ENCODE results near the gene CMPK2.

CMPK2 gene

DNA sequence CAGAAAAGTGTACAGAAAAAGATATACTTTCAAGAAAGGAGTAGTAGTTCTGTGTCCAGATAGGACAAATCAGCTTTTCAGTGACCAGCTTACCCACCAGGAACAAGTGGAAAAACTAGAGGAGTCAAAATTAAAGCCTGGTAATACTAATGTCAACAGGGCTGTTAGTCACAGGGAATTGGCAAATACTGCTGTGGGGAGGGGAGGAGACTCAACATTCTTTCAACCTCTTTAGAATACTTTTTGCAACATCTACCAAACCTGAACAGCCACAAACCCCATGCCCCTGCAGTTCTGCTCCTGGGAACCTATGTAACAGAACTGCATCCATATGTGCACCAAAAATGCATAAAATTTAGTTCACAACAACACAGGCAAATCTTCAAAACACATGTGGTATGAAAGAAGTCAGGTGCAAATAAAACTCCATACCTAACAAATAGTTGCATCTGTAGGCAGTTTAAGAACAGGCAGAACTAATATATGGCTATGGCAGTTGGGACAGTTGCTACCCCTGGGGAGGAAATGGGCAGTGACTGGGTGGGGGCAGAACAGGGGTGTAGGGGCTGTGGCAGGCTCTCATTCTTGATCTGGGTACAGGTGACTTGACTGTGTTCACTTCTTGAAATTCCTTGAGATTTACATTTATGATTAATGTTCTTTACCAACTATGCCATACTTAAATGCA, 9.7 kb downstream of the CMPK2 start:
- H3K79me2 ChIP-seq (ENCODE audit: insufficient read depth, low read depth), result no peaks in the 10 kb centered on the region
- H3K4me3 ChIP-seq (IDR thresholded peaks at IDR 0.05; ENCODE audit: insufficient read depth, low read depth, low read length), result no peak overlapping the region
- H3K9ac ChIP-seq, result no peak overlapping the region
- no peaks in the 10 kb centered on the region for H3K27me3 ChIP-seq (ENCODE audit: insufficient read depth, low read depth)
- TF ChIP-seq, protein P1, sequence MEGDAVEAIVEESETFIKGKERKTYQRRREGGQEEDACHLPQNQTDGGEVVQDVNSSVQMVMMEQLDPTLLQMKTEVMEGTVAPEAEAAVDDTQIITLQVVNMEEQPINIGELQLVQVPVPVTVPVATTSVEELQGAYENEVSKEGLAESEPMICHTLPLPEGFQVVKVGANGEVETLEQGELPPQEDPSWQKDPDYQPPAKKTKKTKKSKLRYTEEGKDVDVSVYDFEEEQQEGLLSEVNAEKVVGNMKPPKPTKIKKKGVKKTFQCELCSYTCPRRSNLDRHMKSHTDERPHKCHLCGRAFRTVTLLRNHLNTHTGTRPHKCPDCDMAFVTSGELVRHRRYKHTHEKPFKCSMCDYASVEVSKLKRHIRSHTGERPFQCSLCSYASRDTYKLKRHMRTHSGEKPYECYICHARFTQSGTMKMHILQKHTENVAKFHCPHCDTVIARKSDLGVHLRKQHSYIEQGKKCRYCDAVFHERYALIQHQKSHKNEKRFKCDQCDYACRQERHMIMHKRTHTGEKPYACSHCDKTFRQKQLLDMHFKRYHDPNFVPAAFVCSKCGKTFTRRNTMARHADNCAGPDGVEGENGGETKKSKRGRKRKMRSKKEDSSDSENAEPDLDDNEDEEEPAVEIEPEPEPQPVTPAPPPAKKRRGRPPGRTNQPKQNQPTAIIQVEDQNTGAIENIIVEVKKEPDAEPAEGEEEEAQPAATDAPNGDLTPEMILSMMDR (conservative IDR thresholded peaks at IDR 0.05; ENCODE audit: low read depth, low read length), result no peak
- H3K4me2 ChIP-seq, result no peak overlapping the region
- H3K4me1 ChIP-seq (ENCODE audit: low read depth, poor library complexity, severe bottlenecking), result no peaks in the 10 kb centered on the region
- no peaks in the 10 kb centered on the region for H3K36me3 ChIP-seq (ENCODE audit: insufficient read depth)
- no peak overlapping the region for H2AFZ ChIP-seq (ENCODE audit: low read depth)
- H4K20me1 ChIP-seq (ENCODE audit: insufficient read depth), result no peaks in the 10 kb centered on the region
- H3K27ac ChIP-seq, result no peak overlapping the region

- no peaks in the 10 kb centered on the region for H3K79me2 ChIP-seq (ENCODE audit: insufficient read depth, low read depth)
- H3K4me1 ChIP-seq (ENCODE audit: low read depth, poor library complexity, severe bottlenecking), result no peaks in the 10 kb centered on the region
- H3K36me3 ChIP-seq (ENCODE audit: insufficient read depth), result no peaks in the 10 kb centered on the region
- H2AFZ ChIP-seq (ENCODE audit: low read depth), result no peak overlapping the region
- H3K4me2 ChIP-seq, result no peak overlapping the region
- no peak overlapping the region for H3K9ac ChIP-seq
- TF ChIP-seq, protein P1 (conservative IDR thresholded peaks at IDR 0.05; ENCODE audit: low read depth, low read length), result no peak
- H3K4me3 ChIP-seq (IDR thresholded peaks at IDR 0.05; ENCODE audit: insufficient read depth, low read depth, low read length), result no peak overlapping the region
- H3K27ac ChIP-seq, result no peak overlapping the region
- H4K20me1 ChIP-seq (ENCODE audit: insufficient read depth), result no peaks in the 10 kb centered on the region
- no peaks in the 10 kb centered on the region for H3K27me3 ChIP-seq (ENCODE audit: insufficient read depth, low read depth)
Observed at GRCh38 chr2:6854416-6854815, 11.3 kb downstream of the CMPK2 start.

DNA sequence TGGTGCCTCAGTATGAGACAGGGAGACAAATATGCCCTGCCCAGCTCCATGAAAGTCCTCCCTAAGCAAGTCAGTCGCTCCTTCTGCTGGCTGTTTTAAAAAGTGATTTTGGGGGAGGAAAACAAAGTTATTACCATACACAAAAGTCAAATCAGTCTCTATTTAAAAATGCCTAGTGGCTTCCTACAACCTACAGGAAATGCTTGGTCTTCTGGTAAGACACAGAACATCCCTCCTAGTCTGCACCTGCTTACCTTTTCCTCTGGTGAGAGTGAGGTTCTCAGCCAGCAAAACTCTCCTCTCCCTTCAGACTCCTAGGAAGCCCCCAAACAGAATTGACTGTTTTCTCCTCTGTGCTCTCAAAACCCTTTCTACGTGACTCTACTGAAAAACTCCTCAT, 13.5 kb downstream of the CMPK2 start:
- no peak overlapping the region for H2AFZ ChIP-seq (ENCODE audit: low read depth)
- no peaks in the 10 kb centered on the region for H3K79me2 ChIP-seq (ENCODE audit: insufficient read depth, low read depth)
- H4K20me1 ChIP-seq (ENCODE audit: insufficient read depth), result no peaks in the 10 kb centered on the region
- TF ChIP-seq, protein P1 (conservative IDR thresholded peaks at IDR 0.05; ENCODE audit: low read depth, low read length), result no peak
- H3K27me3 ChIP-seq (ENCODE audit: insufficient read depth, low read depth), result no peaks in the 10 kb centered on the region
- H3K36me3 ChIP-seq (ENCODE audit: insufficient read depth), result no peaks in the 10 kb centered on the region
- no peak overlapping the region for H3K27ac ChIP-seq
- no peak overlapping the region for H3K9ac ChIP-seq
- H3K4me1 ChIP-seq (ENCODE audit: low read depth, poor library complexity, severe bottlenecking), result no peaks in the 10 kb centered on the region
- H3K4me3 ChIP-seq (IDR thresholded peaks at IDR 0.05; ENCODE audit: insufficient read depth, low read depth, low read length), result no peak overlapping the region
- no peak overlapping the region for H3K4me2 ChIP-seq

DNA sequence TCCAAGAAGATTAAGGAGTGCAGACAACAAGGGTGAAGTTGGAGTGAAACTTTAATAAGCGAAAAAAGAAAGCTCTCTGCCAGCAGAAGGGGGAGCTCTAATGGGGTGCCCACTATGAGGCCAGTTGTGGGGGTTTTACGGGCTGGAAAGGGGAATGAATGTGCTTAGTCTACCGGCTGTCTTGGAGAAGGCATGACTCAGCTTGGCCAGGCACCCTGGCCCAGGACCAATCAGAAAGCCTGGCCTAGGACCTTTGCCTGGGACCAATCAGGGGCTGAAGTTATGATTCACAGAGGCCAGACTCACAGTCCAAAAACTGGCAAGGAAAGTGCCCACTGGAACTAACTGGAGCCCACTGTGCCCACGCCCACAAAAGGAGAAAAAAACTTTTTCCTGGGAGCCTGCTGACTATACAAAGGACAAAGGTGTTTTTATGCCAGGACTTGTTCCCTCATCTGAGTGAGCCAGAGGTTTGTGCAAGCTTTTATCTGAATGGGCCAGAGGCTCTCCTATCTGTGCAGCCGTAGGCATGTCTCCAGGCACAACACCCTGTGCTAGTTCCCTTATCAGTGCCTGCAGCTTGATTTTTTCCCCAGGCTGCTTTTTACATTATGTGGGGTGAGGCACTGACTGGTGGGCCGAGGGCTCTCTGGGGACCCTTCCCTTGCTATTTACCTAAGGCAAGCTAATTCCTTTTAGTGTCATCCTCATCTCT, 18.6 kb downstream of the CMPK2 start:
- Histone ChIP-seq H3K4me1 (ENCODE audit: low read depth, poor library complexity, severe bottlenecking) (no peaks in the 10 kb centered on the region), H3K27ac (no peak overlapping the region), H3K79me2 (ENCODE audit: insufficient read depth, low read depth) (no peaks in the 10 kb centered on the region), H2AFZ (ENCODE audit: low read depth) (no peak overlapping the region), H3K9ac (no peak overlapping the region), H3K4me2 (no peak overlapping the region), H4K20me1 (ENCODE audit: insufficient read depth) (no peaks in the 10 kb centered on the region), H3K36me3 (ENCODE audit: insufficient read depth) (no peaks in the 10 kb centered on the region), H3K4me3 (IDR thresholded peaks at IDR 0.05; ENCODE audit: insufficient read depth, low read depth, low read length) (no peak overlapping the region), H3K27me3 (ENCODE audit: insufficient read depth, low read depth) (no peaks in the 10 kb centered on the region)
- TF ChIP-seq, protein P1 (conservative IDR thresholded peaks at IDR 0.05; ENCODE audit: low read depth, low read length), result no peak
